K562 (cell line): Measurements from ENCODE around the gene C11orf86. TPM values are rescaled to one million over a fixed set of nuclear protein-coding genes. Genes with fewer than 3 reads are reported as not detected.

Experiments used
- BCL6 ChIP-seq: fragments of 250-450 bp; sonication (Bioruptor Pico); IDR thresholded peaks from 2 replicates; pipeline ENCODE4 v1.4.0; 2020
- CC2D1A ChIP-seq: fragments of 450-650 bp; IDR thresholded peaks from 2 replicates; pipeline ENCODE4 v1.6.1; 2017; ENCODE audit warnings: mild to moderate bottlenecking
- CHD1 ChIP-seq: fragments of 200-600 bp; sonication (generic); IDR thresholded peaks from one replicate; pipeline ENCODE4 v1.6.1; 2012; ENCODE audit warnings: mild to moderate bottlenecking, moderate library complexity, low read length, inconsistent platforms
- CTCF ChIP-seq, 3 experiments: IDR thresholded peaks in 2 of 3; conservative IDR thresholded peaks in 1 of 3; 2 replicates each; pipeline ENCODE4 v1.5.1; 2011 to 2012; ENCODE audit warnings: low read length in 3 of 3, mild to moderate bottlenecking in 3 of 3, control low read depth in 2 of 3, improper control_type of control experiment in 1 of 3, inconsistent platforms in 1 of 3, low read depth in 1 of 3, mixed read lengths in 1 of 3, moderate library complexity in 1 of 3; ENCODE audit not compliant: insufficient read depth in 2 of 3
- DPF2 ChIP-seq: fragments of 450-650 bp; IDR thresholded peaks from 2 replicates; pipeline ENCODE4 v1.6.1; 2016
- GATAD2A ChIP-seq: fragments of 450-650 bp; IDR thresholded peaks from 2 replicates; pipeline ENCODE4 v1.6.1; 2017
- MTA2 ChIP-seq: fragments of 450-650 bp; IDR thresholded peaks from 2 replicates; pipeline ENCODE4 v1.6.1; 2016; ENCODE audit warnings: low read depth
- RAD21 ChIP-seq, 2 experiments: fragments of 250-450 bp in 1 of 2; fragments of 450-650 bp in 1 of 2; sonication (Bioruptor Pico) in 1 of 2; formaldehyde crosslinking in 1 of 2; IDR thresholded peaks in 1 of 2; conservative IDR thresholded peaks in 1 of 2; 2 replicates each; pipeline versions ENCODE4 v1.4.0 to v1.8.0; 2020 to 2022; ENCODE audit warnings: mild to moderate bottlenecking in 2 of 2, moderate library complexity in 1 of 2
- REST ChIP-seq, 2 experiments: fragments of 450-650 bp; formaldehyde crosslinking in 1 of 2; IDR thresholded peaks; 2 replicates each; pipeline versions ENCODE4 v1.4.0 to v1.6.1; 2014 to 2020; ENCODE audit warnings: mild to moderate bottlenecking in 2 of 2, borderline replicate concordance in 1 of 2, low read depth in 1 of 2
- SMC3 ChIP-seq: conservative IDR thresholded peaks from 2 replicates; pipeline ENCODE4 v1.6.1; 2011; ENCODE audit warnings: low read depth, low read length, improper control_type of control experiment; ENCODE audit not compliant: insufficient read depth
- SRSF1 ChIP-seq: fragments of 200-400 bp; formaldehyde crosslinking; IDR thresholded peaks from 2 replicates; pipeline ENCODE4 v1.6.1; 2017; ENCODE audit warnings: mild to moderate bottlenecking, low read depth, low read length, moderate library complexity
- TRIM28 ChIP-seq: fragments of 450-650 bp; IDR thresholded peaks from 2 replicates; pipeline ENCODE4 v1.6.1; 2017
- polyA plus RNA-seq, 8 experiments: library from polyadenylated mRNA; depleted of rRNA in 4 of 8; stranded (reverse) in 5 of 8; unstranded in 3 of 8; fragments of >200 nt; fragmentation: Nextera tagmentation in 2 of 8; fragmentation: Illumina TruSeq in 1 of 8; extraction: Ambion mirVana in 2 of 8; extraction: Trizol in 1 of 8; gene quantifications; 2 replicates each; pipeline versions ENCODE4 v1.2.1 to v1.2.3, GENCODE V29; 2011 to 2014; ENCODE audit warnings: inconsistent platforms in 1 of 8, missing spikeins in 1 of 8
- total RNA-seq, 7 experiments: library from RNA; depleted of rRNA in 6 of 7; stranded (reverse); fragments of >200 nt in 6 of 7; fragmentation: Illumina TruSeq in 2 of 7; extraction: Trizol in 2 of 7; gene quantifications; 2 replicates each; pipeline versions ENCODE4 v1.2.1 to v1.2.3, GENCODE V29; 2011 to 2021; ENCODE audit warnings: low replicate concordance in 1 of 7
- TF ChIP-seq, protein P1 (sequence below): sonication (generic); formaldehyde crosslinking; IDR thresholded peaks from 2 replicates; pipeline ENCODE4 v1.8.0; 2022; ENCODE audit warnings: mild to moderate bottlenecking, missing genetic modification reagents

The C11orf86 gene
- total and polyA plus RNA-seq, 9 of the 15 experiments (the other 6 are each of a cell fraction or from before 2014, with no cell fraction given), result not detected

GRCh38 chr11:66976028-66976467 lies 944 bp downstream of the C11orf86 start (continued):
- peak; percentile 73 to 94 (median 78) for TF ChIP-seq CTCF (IDR thresholded peaks at IDR 0.05 in 2 of 3, conservative IDR thresholded peaks at IDR 0.05 in 1 of 3; ENCODE audit: insufficient read depth in 2 of 3, low read depth in 1 of 3, low read length in 3 of 3)
- TF ChIP-seq SRSF1, result no peak
- TF ChIP-seq RAD21 (CRISPR knock-in tag; conservative IDR thresholded peaks at IDR 0.05 in 1 of 2, IDR thresholded peaks at IDR 0.05 in 1 of 2), result peak; percentile 81 to 91
- 0 out of 2 replicates have a peak, but pooled peaks have one; percentile 21 for TF ChIP-seq GATAD2A
- no peak for TF ChIP-seq TRIM28
- TF ChIP-seq SMC3, result peak; percentile 55; the same call in 1 of the 2 replicates
- TF ChIP-seq REST (IDR thresholded peaks at IDR 0.05; ENCODE audit: borderline replicate concordance), result peak; percentile 84
- TF ChIP-seq REST (CRISPR knock-in tag; IDR thresholded peaks at IDR 0.05; ENCODE audit: low read depth), result no peak
- TF ChIP-seq CC2D1A, result peak; percentile 72
- TF ChIP-seq CHD1, result no peak
- TF ChIP-seq, protein P1, sequence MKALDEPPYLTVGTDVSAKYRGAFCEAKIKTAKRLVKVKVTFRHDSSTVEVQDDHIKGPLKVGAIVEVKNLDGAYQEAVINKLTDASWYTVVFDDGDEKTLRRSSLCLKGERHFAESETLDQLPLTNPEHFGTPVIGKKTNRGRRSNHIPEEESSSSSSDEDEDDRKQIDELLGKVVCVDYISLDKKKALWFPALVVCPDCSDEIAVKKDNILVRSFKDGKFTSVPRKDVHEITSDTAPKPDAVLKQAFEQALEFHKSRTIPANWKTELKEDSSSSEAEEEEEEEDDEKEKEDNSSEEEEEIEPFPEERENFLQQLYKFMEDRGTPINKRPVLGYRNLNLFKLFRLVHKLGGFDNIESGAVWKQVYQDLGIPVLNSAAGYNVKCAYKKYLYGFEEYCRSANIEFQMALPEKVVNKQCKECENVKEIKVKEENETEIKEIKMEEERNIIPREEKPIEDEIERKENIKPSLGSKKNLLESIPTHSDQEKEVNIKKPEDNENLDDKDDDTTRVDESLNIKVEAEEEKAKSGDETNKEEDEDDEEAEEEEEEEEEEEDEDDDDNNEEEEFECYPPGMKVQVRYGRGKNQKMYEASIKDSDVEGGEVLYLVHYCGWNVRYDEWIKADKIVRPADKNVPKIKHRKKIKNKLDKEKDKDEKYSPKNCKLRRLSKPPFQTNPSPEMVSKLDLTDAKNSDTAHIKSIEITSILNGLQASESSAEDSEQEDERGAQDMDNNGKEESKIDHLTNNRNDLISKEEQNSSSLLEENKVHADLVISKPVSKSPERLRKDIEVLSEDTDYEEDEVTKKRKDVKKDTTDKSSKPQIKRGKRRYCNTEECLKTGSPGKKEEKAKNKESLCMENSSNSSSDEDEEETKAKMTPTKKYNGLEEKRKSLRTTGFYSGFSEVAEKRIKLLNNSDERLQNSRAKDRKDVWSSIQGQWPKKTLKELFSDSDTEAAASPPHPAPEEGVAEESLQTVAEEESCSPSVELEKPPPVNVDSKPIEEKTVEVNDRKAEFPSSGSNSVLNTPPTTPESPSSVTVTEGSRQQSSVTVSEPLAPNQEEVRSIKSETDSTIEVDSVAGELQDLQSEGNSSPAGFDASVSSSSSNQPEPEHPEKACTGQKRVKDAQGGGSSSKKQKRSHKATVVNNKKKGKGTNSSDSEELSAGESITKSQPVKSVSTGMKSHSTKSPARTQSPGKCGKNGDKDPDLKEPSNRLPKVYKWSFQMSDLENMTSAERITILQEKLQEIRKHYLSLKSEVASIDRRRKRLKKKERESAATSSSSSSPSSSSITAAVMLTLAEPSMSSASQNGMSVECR (CRISPR knock-in tag), result no peak
- TF ChIP-seq DPF2, result 0 out of 2 replicates have a peak, but pooled peaks have one; percentile 21
- TF ChIP-seq BCL6 (CRISPR knock-in tag), result no peak
- TF ChIP-seq MTA2, result no peak
